Mesenteric fat pad (tissue), 1 donor: Measurements from ENCODE around the gene BROX. TPM values are rescaled to one million over a fixed set of nuclear protein-coding genes. Genes with fewer than 3 reads are reported as not detected.
"Not testable (repeated sequence)": the region's sequence is repeated elsewhere in the genome, so short reads cannot be mapped to it uniquely, and the experiment has no call there.

Experiments used
- DNase-seq: peaks from one replicate; pipeline ENCODE4 v3.0.0-alpha.2; 2020; ENCODE audit warnings: low spot score
- long read RNA-seq: library from polyadenylated mRNA; unstranded; transcript quantifications from one replicate; pipeline ENCODE4 v2.0.0, GENCODE V29; 2020
- total RNA-seq: library from RNA; stranded (reverse); fragmentation: NEBNext Ultra II Directional; extraction: Animal tissue kit (Norgen Biotek cat#: 25700); gene quantifications from one replicate; pipeline ENCODE4 v1.2.1, GENCODE V29; 2021
- donor health status: DM: yes; HTN: yes; CAD: no.

BROX gene
- total RNA-seq = 34.5 TPM
- long read RNA-seq, full-length matches to known transcripts = 1 of 16 reads
- long read RNA-seq, partial matches to known transcripts = 1 of 16 reads
- long read RNA-seq, other reads (novel, unspliced or antisense) = 14 of 16 reads

GRCh38 chr1:222712253-222713090, at the start of gene BROX, which contains the start of gene AIDA:
TSS of gene BROX (plus strand) at chr1:222712564. CDS start at chr1:222715700, 3,136 bp downstream.
TSS of gene AIDA (minus strand) at chr1:222712491. CDS start at chr1:222712317, 174 bp downstream.
- DNase-seq = peak; percentile 99

GRCh38 chr1:222663431-222663934, 48.9 kb upstream of the BROX start:
- no peak for DNase-seq

GRCh38 chr1:222665964-222666363, 46.4 kb upstream of the BROX start:
- no peak for DNase-seq

GRCh38 chr1:222668184-222668583, 44.2 kb upstream of the BROX start:
- DNase-seq = not testable (repeated sequence)

GRCh38 chr1:222669107-222669506, 43.3 kb upstream of the BROX start:
- not testable (repeated sequence) for DNase-seq

- DNase-seq = no peak
Measured at GRCh38 chr1:222670110-222670509, 42.3 kb upstream of the BROX start.

GRCh38 chr1:222680080-222680479, 32.3 kb upstream of the BROX start:
- DNase-seq = no peak

- DNase-seq = no peak
Measured at GRCh38 chr1:222691016-222691415, 21.3 kb upstream of the BROX start.

- DNase-seq = no peak
Measured at GRCh38 chr1:222694927-222695326, 17.4 kb upstream of the BROX start.

- DNase-seq = no peak
Measured at GRCh38 chr1:222696741-222697140, 15.6 kb upstream of the BROX start.

- DNase-seq = no peak
Measured at GRCh38 chr1:222697203-222697602, 15.2 kb upstream of the BROX start.

- no peak for DNase-seq
Measured at GRCh38 chr1:222697826-222698225, 14.5 kb upstream of the BROX start.

- no peak for DNase-seq
Measured at GRCh38 chr1:222702210-222702609, 10.2 kb upstream of the BROX start.

- DNase-seq = no peak
Measured at GRCh38 chr1:222704260-222704659, 8.1 kb upstream of the BROX start.

- DNase-seq = no peak
Measured at GRCh38 chr1:222706815-222707214, 5.5 kb upstream of the BROX start.

- no peak for DNase-seq
Measured at GRCh38 chr1:222709700-222710153, 2.6 kb upstream of the BROX start.

GRCh38 chr1:222711319-222712252, 778 bp upstream of the BROX start:
- DNase-seq = no peak

GRCh38 chr1:222713091-222713961, 962 bp downstream of the BROX start:
- peak; percentile 95 for DNase-seq

- no peak for DNase-seq
Measured at GRCh38 chr1:222716393-222716792, 4.0 kb downstream of the BROX start.

GRCh38 chr1:222728746-222729145, 16.4 kb downstream of the BROX start:
- DNase-seq = no peak
